Progenitor cell of endocrine pancreas (in vitro differentiated cells): Measurements from ENCODE around the gene IQGAP2. TPM values are rescaled to one million over a fixed set of nuclear protein-coding genes. Genes with fewer than 3 reads are reported as not detected.

Experiments used
- DNase-seq: peaks from one replicate; pipeline ENCODE4 v3.0.0; 2021; ENCODE audit warnings: low spot score; ENCODE audit not compliant: unreplicated experiment
- H3K27ac Mint-ChIP-seq: 2 replicates; pipeline ENCODE4 v1.8.0; 2021; ENCODE audit warnings: mild to moderate bottlenecking, moderate library complexity, mixed read lengths
- H3K27me3 Mint-ChIP-seq: 2 replicates; pipeline ENCODE4 v1.8.0; 2021; ENCODE audit warnings: mixed read lengths
- H3K36me3 Mint-ChIP-seq: 2 replicates; pipeline ENCODE4 v1.8.0; 2022; ENCODE audit warnings: mixed read lengths; ENCODE audit not compliant: insufficient read depth
- H3K4me1 Mint-ChIP-seq: 2 replicates; pipeline ENCODE4 v1.8.0; 2021; ENCODE audit warnings: low read depth, mixed read lengths
- H3K4me3 Mint-ChIP-seq: 2 replicates; pipeline ENCODE4 v1.8.0; 2021; ENCODE audit warnings: low read depth, mild to moderate bottlenecking, moderate library complexity, mixed read lengths
- H3K9me3 Mint-ChIP-seq: 2 replicates; pipeline ENCODE4 v1.8.0; 2021; ENCODE audit warnings: low read depth, mixed read lengths
- CTCF ChIP-seq: fragments of 200-600 bp; sonication (generic); IDR thresholded peaks from one replicate; pipeline ENCODE4 v1.5.0; 2021; ENCODE audit warnings: antibody characterized with exemption, mild to moderate bottlenecking; ENCODE audit not compliant: unreplicated experiment
- total RNA-seq: library from RNA; stranded (reverse); gene quantifications from 2 replicates; pipeline ENCODE4 v1.2.1, GENCODE V29; 2021

IQGAP2 gene
- total RNA-seq, 1 donor from 2014 or later = 16.7 TPM

DNA sequence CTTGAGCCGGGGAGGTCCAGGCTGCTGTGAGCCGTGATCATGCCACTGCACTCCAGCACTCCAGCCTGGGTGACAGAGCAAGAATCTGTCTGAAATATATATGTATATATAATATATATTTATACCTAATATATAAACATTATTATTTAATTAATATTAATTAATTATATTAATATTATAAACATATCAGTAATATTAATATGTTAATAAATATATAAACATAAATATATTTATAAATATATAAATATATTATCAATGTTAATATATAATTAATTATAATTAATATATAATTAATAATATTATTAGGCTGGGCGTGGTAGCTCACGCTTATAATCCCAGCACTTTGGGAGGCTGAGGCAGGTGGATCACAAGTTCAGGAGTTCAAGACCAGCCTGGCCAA is 354.0 kb downstream of the IQGAP2 start:
- no peak overlapping the region for H3K27ac Mint-ChIP-seq
- no peak for DNase-seq
- H3K4me1 Mint-ChIP-seq = peaks cover 6% of the 10 kb centered on the region
- peaks cover 4% of the 10 kb centered on the region for H3K27me3 Mint-ChIP-seq
- no peak for TF ChIP-seq CTCF
- no peak overlapping the region for H3K4me3 Mint-ChIP-seq
- no peaks in the 10 kb centered on the region for H3K36me3 Mint-ChIP-seq
- no peaks in the 10 kb centered on the region for H3K9me3 Mint-ChIP-seq

Other genes with a start within 250 kb of the IQGAP2 start
- gene F2RL2, start 220.1 kb downstream of the IQGAP2 start, total RNA-seq = 0.16 TPM in 1 of 2 replicates, not detected in the other